Measurements from ENCODE around the gene GALNT17.
"Not testable (repeated sequence)": the region's sequence is repeated elsewhere in the genome, so short reads cannot be mapped to it uniquely, and the experiment has no call there.

GALNT17 gene

GRCh38 chr7:71708710-71709109, 576.8 kb downstream of the GALNT17 start:
- DNase-seq, result no peak

- no peak for DNase-seq
These were observed 578.5 kb downstream of the GALNT17 start for GRCh38 chr7:71710442-71710841.

DNA sequence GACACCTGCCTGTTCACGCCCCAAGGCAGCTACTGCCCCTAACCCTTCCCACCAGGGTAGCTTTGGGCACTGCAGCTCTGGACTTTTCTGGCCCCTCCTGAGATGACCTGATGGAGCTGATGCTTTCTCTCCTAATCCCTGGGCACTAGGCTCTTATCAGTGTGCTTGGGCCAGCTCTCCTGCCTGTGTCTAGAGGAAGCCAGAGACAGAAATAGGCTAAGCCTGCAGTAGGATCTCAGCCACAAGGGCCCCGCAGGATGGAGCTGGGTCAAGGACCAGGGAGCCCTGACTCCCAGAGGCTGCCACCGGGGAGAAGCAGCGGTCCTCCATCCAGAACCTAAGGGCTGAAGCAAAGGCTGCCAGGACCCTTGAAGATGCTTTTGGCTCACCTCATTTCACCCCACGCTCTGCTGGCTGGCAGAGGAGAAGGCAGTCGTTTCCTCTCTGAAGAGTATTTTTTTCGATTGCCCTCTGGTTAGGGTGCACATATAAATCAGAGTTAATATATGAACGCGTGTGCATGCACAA, 580.8 kb downstream of the GALNT17 start:
- no peak for DNase-seq

DNA sequence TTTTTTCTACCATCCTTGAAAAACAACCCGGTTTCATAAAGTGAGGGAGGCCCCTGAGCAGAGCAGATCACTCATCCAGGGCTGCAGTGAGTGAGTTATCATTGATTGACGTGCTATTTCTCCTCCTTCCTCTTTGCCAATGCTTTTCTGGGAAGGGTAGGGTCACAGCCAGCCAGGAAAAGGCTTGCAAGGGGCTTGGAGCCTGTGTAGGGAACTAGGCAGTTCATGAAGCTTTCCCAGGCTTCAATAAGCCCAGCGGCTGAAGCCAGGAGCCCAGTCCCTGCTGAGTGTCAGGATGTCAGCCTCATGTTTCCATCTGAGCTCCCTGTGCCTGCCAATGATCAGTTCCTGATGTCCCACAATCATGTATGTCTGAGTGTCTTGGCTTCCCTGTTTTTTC, 584.7 kb downstream of the GALNT17 start:
- DNase-seq, result no peak

DNA sequence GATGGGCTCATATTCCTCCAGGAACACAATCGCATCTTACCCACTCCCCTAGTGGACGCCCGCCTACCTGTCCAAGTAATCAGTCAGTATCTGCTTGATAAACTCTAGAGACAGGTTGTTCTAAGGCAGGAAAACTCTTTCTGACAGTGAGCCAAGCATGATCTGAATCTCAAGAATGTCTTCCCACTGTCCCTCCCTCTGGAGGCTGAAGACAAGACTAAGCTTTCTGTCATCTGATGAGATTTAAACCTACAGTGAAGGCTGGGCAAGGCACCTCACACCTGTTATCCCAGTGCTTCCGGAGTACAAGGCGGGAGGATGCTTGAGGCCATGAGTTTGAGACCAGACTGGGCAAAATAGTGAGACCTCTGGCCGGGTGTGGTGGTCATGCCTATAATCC, 586.6 kb downstream of the GALNT17 start:
- no peak for DNase-seq

- DNase-seq, result no peak
These were observed 589.8 kb downstream of the GALNT17 start for GRCh38 chr7:71721742-71722141.

GRCh38 chr7:71723859-71724258, 591.9 kb downstream of the GALNT17 start:
- DNase-seq, result no peak

DNA sequence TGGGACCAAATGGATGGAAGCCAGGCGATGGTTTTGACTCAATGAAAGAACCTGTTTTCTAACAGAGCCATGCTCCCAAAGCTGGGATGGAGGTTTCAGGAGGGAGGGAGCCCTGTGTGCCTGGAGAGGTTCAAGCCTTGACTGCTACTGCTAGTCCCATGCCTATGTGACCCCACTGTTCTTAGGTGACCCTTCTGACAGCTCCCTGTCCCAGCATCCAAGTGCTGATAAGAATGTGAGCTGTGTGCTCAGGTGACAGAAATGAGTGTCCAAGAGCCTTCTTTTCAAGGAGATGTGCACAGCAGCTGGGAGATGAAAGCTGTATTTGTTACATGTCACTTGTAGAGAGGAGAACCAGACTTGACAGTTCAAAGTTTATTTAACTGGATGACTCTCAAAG, 595.4 kb downstream of the GALNT17 start:
- DNase-seq, result no peak

GRCh38 chr7:71731740-71732139, 599.8 kb downstream of the GALNT17 start:
- no peak for DNase-seq

DNA sequence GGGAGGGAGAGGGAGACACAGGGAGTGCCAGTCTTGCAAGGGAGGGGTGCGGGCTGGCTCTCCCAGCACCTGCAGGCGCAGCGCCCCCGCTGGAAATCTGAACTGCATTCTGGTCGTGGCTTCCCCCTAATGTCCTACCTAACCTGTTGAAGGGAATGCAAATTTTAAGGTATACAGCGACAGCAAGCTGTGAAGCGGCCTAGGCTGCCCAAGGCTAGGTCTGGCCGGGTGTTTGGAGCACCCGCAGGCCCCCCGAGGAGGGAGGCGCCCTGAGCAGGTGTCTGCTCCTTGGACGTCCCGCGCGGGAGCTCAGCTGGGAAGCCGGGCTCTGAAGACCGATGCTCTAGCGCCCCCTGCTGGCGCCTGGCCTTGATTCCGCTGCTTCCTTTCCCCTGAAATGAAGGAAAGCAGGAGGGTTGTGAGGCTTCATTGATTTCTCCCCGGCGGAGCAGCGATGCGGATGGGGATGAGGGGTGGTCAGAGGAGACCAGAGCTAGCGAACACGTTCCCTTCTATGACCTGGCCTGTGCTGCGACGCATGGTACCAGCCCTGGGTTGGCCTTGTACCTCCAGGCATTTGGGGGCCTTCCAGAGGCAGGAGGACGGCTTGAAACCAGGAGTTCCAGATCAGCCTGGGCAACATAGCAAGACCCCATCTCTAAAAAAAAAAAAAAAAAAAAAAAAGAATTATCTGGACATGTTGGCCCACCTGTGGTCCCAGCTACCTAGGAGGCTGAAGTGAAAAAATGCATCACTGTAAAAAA, 601.3 kb downstream of the GALNT17 start:
- peak; percentile 81 for DNase-seq

DNA sequence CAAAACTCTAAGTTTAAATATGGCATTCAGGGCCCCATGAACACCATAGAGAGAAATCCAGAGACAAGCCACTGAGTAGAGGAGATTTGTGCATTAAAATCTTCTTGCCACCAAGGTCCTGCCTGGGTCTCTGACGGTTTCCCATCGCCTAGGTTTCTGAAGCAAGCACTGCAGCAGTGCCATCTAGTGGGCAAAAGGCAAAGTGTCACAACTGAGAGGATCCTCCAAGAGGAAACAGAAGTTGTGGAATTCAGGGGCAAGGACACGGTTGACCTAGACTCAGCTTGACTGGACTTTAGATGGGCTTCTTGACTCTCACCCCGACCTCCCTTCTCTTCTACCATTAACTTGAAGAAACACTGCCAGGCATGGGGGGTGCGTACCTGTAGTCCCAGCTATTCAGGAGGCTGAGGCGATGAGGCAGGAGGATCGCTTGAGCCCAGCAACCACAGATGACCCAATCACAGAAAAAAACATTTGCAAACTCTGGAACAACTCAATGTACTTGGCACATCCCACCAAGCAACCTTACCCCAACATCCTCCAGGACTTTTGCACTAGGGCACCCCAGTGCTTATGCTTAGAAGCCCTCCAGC, 604.1 kb downstream of the GALNT17 start:
- DNase-seq, result peak; percentile 72

GRCh38 chr7:71737931-71738540, 606.1 kb downstream of the GALNT17 start:
- not testable (repeated sequence) for DNase-seq

DNA sequence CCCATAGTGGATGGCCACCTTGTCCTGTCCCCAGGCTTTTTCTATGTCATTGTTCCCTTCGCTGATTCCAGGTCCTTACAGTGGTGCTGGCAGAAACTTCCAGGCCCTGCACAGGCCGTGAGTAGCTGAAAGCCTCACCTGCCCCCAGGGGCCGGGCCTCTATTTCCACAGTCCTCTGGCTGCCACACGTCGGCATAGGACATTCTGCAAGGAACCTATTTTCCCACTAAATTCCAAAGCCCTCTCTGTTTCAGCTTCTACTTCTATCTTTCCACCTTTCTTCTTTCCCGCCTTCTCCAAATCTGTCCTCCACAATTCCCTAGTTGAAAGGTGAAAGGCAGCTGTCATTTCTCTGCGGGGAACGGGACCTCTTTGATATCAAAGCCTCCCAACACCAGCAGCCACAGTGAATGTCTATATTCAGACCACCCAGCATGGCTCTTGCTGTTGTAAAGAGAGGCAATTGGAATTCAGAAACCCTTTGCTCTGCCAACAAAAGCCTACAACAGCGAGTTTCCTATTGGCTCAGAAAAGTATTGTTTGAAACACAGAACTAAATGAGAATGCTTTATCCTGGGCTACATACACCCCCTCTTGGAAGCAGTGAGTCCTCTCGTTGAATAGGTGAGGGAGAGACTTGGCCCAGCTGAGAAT, 607.7 kb downstream of the GALNT17 start:
- no peak for DNase-seq

DNA sequence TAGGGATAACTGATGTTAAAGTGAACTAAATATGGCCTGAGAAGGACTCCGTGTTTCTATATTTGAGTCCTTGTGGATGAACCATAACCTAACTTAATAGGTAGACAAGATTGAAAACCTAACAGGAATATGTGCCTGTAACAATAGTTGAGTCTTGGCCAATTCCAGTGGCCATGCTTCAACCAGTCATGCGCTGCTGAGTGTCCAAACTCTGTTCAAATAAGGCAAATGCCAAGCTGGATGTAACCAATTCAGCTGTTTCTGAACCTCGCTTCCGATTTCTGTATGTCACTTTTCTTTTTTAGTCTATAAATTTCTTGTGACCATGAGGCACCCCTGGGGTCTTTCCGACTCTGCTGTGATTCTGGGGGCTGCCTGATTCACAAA, 608.2 kb downstream of the GALNT17 start:
- no peak for DNase-seq

GRCh38 chr7:71746006-71746405, 614.1 kb downstream of the GALNT17 start:
- no peak for DNase-seq

- DNase-seq, result no peak
These were observed 618.3 kb downstream of the GALNT17 start for GRCh38 chr7:71750290-71750689.

DNA sequence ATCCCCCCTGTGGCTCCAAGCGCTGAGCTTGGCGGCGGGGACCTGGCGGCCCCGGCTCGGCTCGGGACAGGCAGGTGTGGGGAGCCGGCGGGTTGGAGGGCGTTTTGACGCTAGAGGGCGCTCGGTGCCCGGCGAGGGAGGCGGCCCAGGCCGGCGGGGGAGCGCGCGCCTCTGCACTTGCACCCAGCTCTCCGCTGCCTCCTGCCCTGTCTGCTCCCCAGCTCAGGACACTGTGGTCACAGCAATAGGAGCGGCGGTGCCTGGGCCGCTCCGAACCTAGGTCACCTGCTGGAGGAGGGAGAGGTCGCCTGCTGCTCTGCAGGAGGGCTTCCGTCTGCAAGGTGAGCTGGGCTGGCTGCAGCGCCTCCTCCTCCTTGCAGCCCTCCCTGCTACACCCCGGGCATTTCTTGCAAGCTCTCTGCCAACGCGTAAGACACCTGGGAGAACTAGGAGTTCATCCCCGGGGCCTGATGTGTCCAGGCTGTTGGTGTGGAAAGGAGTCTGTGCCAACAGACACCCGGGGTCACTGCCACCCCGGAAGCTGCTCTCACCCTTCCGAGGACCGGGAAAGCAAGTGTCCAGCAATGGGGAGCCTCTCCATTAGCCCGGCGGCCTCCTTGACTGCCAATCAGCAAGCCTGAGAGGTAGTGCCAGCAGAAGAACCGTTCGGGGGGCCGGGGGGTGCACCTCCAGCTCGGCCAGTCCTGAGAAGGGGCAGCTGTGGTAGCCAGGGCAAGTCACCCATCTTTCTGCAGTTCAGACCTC, 620.4 kb downstream of the GALNT17 start:
- DNase-seq, result peak; percentile 32

DNA sequence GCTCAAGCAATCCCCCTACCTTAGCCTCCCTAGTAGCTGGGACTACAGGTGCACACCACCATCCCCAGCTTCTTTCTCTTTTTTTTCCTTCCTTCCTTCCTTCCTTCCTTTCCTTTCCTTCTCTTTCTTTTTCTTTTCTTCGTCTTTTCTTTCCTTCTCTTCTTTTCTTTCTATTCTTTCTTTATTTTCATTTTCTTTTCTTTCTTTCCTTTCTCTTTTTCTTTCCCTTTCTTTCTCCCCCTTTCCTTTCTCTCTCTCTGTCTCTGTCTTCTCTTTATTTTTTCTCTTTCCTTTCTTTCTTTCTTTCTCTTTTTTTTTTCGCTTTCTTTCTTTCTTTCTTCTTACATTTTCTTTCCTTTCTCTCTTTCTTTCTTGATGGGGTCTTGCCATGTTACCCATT, 621.3 kb downstream of the GALNT17 start:
- DNase-seq, result no peak

DNA sequence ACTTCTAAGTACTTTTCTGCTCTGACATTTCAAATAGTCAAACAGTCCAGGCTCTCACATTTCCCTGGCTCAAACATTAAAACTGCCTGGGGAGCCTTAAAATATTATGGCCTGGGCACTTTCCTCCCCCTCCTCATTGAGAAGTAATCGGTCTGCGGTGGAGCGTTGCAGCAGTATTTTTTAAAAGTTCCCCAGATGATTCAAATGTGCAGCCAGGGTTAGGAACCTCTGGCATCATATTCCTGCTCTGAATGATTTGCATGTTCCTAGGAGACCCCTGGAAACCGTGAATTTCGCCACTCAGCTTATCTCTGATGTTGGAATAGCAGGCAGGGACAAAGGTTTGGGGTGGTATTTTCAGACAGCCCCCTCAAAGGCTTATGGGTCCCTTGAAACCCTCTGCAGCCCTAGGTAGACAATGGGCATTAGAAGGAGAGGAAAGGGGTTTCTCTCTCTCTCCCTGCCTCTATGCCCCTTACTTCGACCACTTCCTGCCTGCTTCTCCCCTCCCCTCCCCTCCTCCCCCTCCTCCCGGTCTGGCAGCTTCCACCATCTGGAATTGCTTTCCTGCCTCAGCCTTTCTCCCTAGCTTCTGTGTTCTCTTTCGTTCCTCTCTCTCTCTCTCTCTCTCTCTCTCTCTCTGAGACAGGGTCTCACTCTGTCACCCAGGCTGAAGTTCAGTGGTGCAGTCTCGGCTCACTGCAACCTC, 622.2 kb downstream of the GALNT17 start:
- no peak for DNase-seq

- DNase-seq, result no peak
These were observed 622.9 kb downstream of the GALNT17 start for GRCh38 chr7:71754828-71755227.

- DNase-seq, result no peak
These were observed 629.4 kb downstream of the GALNT17 start for GRCh38 chr7:71761336-71761735.
